Effector memory CD8-positive, alpha-beta T cell (primary cell): ENCODE measurements around the gene PDE4B.

ENCODE experiments used
- ATAC-seq: fragments of 150-1000 bp; cut with Tn5 transposase; replicated peaks from 2 replicates; pipeline ENCODE4 v1.10.0; 2021; ENCODE audit warnings: mild to moderate bottlenecking, moderate library complexity
- DNase-seq, 3 experiments: peaks; one replicate each; pipeline ENCODE4 v3.0.0; 2021
- H3K27ac Mint-ChIP-seq, 2 donors: one replicate each; pipeline ENCODE4 v1.8.0; 2022; ENCODE audit warnings: mild to moderate bottlenecking in 2 of 2, mixed read lengths in 2 of 2, moderate library complexity in 2 of 2
- H3K27me3 Mint-ChIP-seq, 2 donors: one replicate each; pipeline ENCODE4 v1.8.0; 2022; ENCODE audit warnings: mixed read lengths in 2 of 2
- H3K36me3 Mint-ChIP-seq: one replicate; pipeline ENCODE4 v1.8.0; 2022; ENCODE audit warnings: mild to moderate bottlenecking, moderate library complexity, mixed read lengths; ENCODE audit not compliant: insufficient read depth
- H3K4me1 Mint-ChIP-seq, 2 donors: one replicate each; pipeline ENCODE4 v1.8.0; 2022; ENCODE audit warnings: low read depth in 2 of 2, mixed read lengths in 2 of 2
- H3K4me3 Mint-ChIP-seq, 2 donors: one replicate each; pipeline ENCODE4 v1.8.0; 2022; ENCODE audit warnings: mild to moderate bottlenecking in 2 of 2, mixed read lengths in 2 of 2, moderate library complexity in 2 of 2
- H3K9me3 Mint-ChIP-seq, 2 donors: one replicate each; pipeline ENCODE4 v1.8.0; 2022; ENCODE audit warnings: mixed read lengths in 2 of 2

PDE4B gene

GRCh38 chr1:66359269-66359668 is 566.6 kb downstream of the PDE4B start:
- H3K4me3 Mint-ChIP-seq = peak overlapping the region in 1 of 2 donors; percentile 63

DNA sequence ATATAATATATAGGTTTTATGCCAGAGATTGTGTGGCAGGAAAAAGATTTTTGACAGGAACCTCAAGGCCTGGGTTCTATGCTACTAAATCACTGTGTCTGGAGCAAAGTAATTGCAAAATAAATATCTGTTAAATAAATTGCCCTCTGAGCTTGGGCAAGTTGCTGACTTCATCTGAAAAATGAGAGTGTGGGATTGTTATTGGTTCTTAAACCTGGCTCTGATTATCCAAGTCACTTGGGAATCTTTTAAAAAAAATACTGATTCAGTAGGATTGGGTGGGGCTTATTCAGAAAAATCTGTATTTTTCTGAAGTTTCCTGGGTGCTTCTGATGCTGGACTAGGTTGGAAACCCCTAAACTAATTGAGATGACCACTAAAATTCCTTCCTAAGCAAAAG is 567.1 kb downstream of the PDE4B start:
- Mint-ChIP-seq H3K36me3 (peaks cover 77% of the 10 kb centered on the region), H3K27me3 (no peaks in the 10 kb centered on the region), H3K9me3 (no peaks in the 10 kb centered on the region), H3K4me1 (peaks cover 33 to 68% of the 10 kb centered on the region in 2 donors), H3K4me3 (peak overlapping the region in 1 of 2 donors; percentile 63), H3K27ac (peak overlapping the region in 1 of 2 donors; percentile 76)
- no peak for ATAC-seq
- no peak for DNase-seq

More at GRCh38 chr1:66359269-66359668, 566.6 kb downstream of the PDE4B start:
- H3K4me1 Mint-ChIP-seq = peaks cover 28 to 68% of the 10 kb centered on the region in 2 donors
- peaks cover 73% of the 10 kb centered on the region for H3K36me3 Mint-ChIP-seq
- ATAC-seq (no peak), DNase-seq (no peak)
- H3K27ac Mint-ChIP-seq = peak overlapping the region; percentile 57 to 76
- H3K27me3 Mint-ChIP-seq = no peaks in the 10 kb centered on the region
- no peaks in the 10 kb centered on the region for H3K9me3 Mint-ChIP-seq

GRCh38 chr1:66360285-66360724 is 567.6 kb downstream of the PDE4B start:
- Mint-ChIP-seq H3K27me3 (no peaks in the 10 kb centered on the region), H3K9me3 (no peaks in the 10 kb centered on the region), H3K36me3 (peaks cover 76% of the 10 kb centered on the region), H3K27ac (peak overlapping the region in 1 of 2 donors; percentile 76), H3K4me3 (no peak overlapping the region), H3K4me1 (peaks cover 34 to 68% of the 10 kb centered on the region in 2 donors)
- ATAC-seq (no peak), DNase-seq (no peak)

DNA sequence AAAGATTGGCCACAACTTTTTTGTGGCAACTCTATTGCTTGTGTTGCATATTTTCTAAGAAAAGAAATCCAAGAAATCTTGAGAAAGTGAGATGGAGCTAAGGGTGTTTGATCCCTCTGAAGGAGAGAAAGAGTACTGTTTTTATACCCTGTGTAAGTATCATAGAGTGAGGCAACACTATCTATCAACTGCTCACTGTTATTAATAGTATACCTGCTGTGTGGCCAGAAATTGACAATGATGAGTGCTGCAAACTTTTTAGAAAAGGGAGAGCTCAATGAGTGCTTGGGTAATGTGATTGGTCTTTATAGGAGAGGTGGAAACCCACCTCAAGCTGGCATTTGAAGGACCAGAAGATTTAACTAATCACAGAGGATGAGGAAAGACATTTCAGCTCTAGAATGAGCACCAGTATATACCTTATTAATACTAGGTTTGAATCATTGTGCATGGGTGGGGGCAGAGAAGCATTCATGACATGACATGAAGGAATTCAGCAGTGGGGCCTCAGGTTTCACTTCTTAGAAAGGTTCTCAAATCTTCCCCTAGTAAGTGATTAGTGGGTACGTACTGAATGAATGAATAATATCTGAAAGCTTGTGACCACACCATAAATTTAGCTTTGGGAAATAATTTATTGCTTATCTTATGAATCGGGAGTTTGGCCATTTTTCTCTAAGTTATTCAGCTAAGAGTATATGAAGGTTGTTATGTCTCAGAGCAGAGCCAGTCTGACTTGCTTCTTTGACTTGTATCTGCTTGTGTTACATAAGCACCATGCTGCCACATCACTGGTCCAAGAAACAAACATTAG is 572.1 kb downstream of the PDE4B start:
- no peaks in the 10 kb centered on the region for H3K27me3 Mint-ChIP-seq
- H3K4me3 Mint-ChIP-seq = no peak overlapping the region
- no peaks in the 10 kb centered on the region for H3K9me3 Mint-ChIP-seq
- ATAC-seq (no peak), DNase-seq (no peak)
- peak overlapping the region; percentile 29 to 70 for H3K27ac Mint-ChIP-seq
- H3K36me3 Mint-ChIP-seq = peaks cover 92% of the 10 kb centered on the region
- peaks cover 22 to 34% of the 10 kb centered on the region in 2 donors for H3K4me1 Mint-ChIP-seq

DNA sequence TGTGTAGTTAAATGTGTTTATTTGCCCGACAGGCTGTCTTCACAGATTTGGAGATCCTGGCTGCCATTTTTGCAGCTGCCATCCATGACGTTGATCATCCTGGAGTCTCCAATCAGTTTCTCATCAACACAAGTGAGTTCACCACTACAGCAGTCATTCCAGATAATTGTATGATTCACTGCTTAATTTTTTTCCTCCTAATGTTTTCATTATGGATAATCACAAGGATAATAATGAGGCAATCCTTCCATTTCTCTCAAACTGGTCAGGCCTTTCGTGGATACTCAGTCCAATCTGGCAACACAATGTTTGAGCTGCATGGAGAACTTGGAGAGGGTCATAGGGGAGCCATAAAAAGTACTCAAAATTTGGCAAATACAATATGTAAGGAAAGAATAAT is 572.9 kb downstream of the PDE4B start:
- no peaks in the 10 kb centered on the region for H3K27me3 Mint-ChIP-seq
- H3K36me3 Mint-ChIP-seq = peaks cover 97% of the 10 kb centered on the region
- no peak for DNase-seq
- no peak for ATAC-seq
- no peaks in the 10 kb centered on the region for H3K9me3 Mint-ChIP-seq
- peaks cover 27 to 39% of the 10 kb centered on the region in 2 donors for H3K4me1 Mint-ChIP-seq
- no peak overlapping the region for H3K4me3 Mint-ChIP-seq
- H3K27ac Mint-ChIP-seq = peak overlapping the region; percentile 29 to 70

DNA sequence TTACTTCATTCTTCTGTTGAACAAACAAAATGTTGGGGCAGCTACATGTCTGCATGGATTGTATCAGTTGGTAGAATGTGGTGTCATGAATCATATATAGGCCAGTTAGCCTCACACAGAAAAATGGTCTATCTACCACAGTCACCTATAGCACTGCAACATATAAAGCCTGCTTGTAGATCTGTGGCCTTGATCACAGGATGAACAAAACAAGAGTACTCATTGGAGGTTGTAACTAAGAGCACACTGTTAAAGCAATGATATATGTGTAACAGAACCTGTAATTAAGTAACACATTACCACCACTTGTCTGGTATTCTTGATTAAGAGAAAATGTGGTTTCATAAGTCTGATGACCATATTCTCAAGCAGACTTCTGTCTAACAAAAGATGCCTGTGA is 573.9 kb downstream of the PDE4B start:
- DNase-seq (no peak), ATAC-seq (peak; percentile 61)
- H3K9me3 Mint-ChIP-seq = no peaks in the 10 kb centered on the region
- peaks cover 35 to 42% of the 10 kb centered on the region in 2 donors for H3K4me1 Mint-ChIP-seq
- peak overlapping the region; percentile 41 to 89 for H3K27ac Mint-ChIP-seq
- no peaks in the 10 kb centered on the region for H3K27me3 Mint-ChIP-seq
- no peak overlapping the region for H3K4me3 Mint-ChIP-seq
- H3K36me3 Mint-ChIP-seq = peaks cover 97% of the 10 kb centered on the region

DNA sequence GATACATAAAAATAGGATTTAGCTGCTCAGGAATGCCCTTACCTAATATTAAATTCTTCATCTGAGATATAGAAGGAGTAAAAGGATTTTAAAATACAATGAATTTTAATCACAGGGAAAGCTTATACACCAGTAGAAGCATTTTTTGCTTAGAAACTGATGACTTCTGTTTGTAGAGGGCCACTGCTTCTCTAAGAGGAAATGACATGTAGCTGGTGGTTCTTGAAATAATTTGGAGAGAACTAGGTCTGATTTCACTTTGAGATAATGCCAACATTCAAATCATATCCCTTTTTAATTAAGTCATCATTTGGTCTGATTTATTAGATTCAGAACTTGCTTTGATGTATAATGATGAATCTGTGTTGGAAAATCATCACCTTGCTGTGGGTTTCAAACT is 574.7 kb downstream of the PDE4B start:
- Mint-ChIP-seq H3K9me3 (no peaks in the 10 kb centered on the region), H3K4me3 (no peak overlapping the region), H3K4me1 (peaks cover 37 to 42% of the 10 kb centered on the region in 2 donors), H3K27me3 (no peaks in the 10 kb centered on the region), H3K27ac (peak overlapping the region; percentile 41 to 89), H3K36me3 (peaks cover 97% of the 10 kb centered on the region)
- ATAC-seq = peak; percentile 23
- no peak for DNase-seq

GRCh38 chr1:66368261-66368660 is 575.6 kb downstream of the PDE4B start:
- no peak overlapping the region for H3K4me3 Mint-ChIP-seq
- H3K4me1 Mint-ChIP-seq = peaks cover 45 to 46% of the 10 kb centered on the region in 2 donors
- no peak for ATAC-seq
- no peaks in the 10 kb centered on the region for H3K27me3 Mint-ChIP-seq
- peak overlapping the region in 1 of 2 donors; percentile 27 for H3K27ac Mint-ChIP-seq
- peaks cover 97% of the 10 kb centered on the region for H3K36me3 Mint-ChIP-seq
- H3K9me3 Mint-ChIP-seq = no peaks in the 10 kb centered on the region
- DNase-seq = no peak

DNA sequence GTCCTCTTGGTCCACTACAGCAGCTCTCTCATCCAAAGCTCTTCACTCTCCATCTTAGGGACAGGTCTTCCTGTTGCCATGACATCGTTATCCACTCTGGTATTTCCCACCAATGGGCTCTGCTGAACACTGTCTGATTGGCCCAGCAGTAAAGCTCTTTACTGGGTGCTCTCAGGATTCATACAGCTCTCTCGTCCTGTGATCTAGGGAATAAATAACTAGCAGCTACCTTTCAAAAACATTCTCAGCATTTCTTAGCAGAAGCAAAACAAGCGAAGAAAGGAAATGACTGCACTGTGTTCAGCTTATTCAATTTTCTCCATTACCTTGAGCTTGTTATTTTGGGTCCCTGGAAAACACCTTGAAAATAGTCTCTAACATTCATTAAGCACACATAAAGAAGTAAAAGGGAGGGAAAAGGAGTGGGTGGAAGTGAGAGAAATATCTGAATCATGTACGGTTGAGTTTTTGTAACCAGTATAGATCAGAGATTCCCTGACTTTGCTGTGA is 577.8 kb downstream of the PDE4B start:
- DNase-seq (no peak), ATAC-seq (no peak)
- Mint-ChIP-seq H3K27ac (peak overlapping the region; percentile 76 to 95), H3K27me3 (no peaks in the 10 kb centered on the region), H3K4me1 (peaks cover 50 to 55% of the 10 kb centered on the region in 2 donors), H3K36me3 (peaks cover 94% of the 10 kb centered on the region), H3K9me3 (no peaks in the 10 kb centered on the region), H3K4me3 (peak overlapping the region; percentile 5 to 34)

DNA sequence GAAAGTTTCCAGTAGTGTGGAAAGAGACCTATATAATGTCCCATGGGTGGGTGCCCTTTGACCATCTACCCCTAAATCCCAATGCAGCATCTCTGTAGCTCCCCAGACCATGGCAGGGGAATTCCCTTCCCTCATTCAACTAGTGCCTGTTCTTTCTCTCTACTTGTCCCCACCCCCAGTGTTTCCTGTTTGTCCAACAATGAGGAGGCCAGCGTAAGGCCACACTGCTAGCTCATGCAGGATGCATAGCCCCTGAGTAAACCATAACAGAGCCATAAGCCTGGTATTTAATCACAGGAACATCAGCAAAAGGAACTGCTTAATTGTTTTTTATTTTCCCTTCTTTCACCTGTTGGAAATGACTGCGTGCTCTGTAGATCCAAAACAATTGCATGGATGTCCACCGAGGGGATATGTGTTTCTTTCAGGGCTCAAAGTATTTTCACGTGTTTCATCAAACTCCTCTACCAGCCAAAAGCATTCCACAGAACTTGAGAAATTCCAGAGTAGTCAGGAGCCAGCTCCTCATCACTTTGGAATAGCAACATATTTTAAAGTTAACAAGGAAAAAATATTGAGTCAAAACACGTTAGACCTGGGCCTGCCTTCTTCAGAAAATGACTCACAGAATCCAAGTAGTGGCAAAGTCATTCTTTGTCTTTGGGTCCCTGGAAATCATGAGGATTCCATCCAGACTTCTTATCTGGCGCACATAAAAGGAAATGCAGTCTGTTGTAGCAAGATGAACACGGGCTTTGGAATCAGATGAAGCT is 578.7 kb downstream of the PDE4B start:
- peak overlapping the region; percentile 76 to 95 for H3K27ac Mint-ChIP-seq
- no peaks in the 10 kb centered on the region for H3K9me3 Mint-ChIP-seq
- no peaks in the 10 kb centered on the region for H3K27me3 Mint-ChIP-seq
- DNase-seq (no peak), ATAC-seq (no peak)
- H3K4me3 Mint-ChIP-seq = peak overlapping the region; percentile 17 to 65
- peaks cover 85% of the 10 kb centered on the region for H3K36me3 Mint-ChIP-seq
- H3K4me1 Mint-ChIP-seq = peaks cover 51 to 59% of the 10 kb centered on the region in 2 donors

DNA sequence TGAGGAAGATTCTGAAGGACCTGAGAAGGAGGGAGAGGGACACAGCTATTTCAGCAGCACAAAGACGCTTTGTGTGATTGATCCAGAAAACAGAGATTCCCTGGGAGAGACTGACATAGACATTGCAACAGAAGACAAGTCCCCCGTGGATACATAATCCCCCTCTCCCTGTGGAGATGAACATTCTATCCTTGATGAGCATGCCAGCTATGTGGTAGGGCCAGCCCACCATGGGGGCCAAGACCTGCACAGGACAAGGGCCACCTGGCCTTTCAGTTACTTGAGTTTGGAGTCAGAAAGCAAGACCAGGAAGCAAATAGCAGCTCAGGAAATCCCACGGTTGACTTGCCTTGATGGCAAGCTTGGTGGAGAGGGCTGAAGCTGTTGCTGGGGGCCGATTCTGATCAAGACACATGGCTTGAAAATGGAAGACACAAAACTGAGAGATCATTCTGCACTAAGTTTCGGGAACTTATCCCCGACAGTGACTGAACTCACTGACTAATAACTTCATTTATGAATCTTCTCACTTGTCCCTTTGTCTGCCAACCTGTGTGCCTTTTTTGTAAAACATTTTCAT is 579.9 kb downstream of the PDE4B start:
- no peak for DNase-seq
- Mint-ChIP-seq H3K4me1 (peaks cover 44 to 52% of the 10 kb centered on the region in 2 donors), H3K4me3 (peak overlapping the region; percentile 53 to 65), H3K36me3 (peaks cover 77% of the 10 kb centered on the region), H3K27me3 (no peaks in the 10 kb centered on the region), H3K27ac (peak overlapping the region; percentile 76 to 95), H3K9me3 (no peaks in the 10 kb centered on the region)
- ATAC-seq = no peak

GRCh38 chr1:66373157-66373591 is 580.5 kb downstream of the PDE4B start:
- Mint-ChIP-seq H3K4me3 (peak overlapping the region; percentile 37 to 65), H3K4me1 (peaks cover 43 to 52% of the 10 kb centered on the region in 2 donors), H3K27ac (peak overlapping the region; percentile 76 to 95), H3K27me3 (no peaks in the 10 kb centered on the region), H3K36me3 (peaks cover 72% of the 10 kb centered on the region), H3K9me3 (no peaks in the 10 kb centered on the region)
- ATAC-seq (no peak), DNase-seq (no peak)

- H3K36me3 Mint-ChIP-seq = peaks cover 62% of the 10 kb centered on the region
- peak; percentile 48 for ATAC-seq
Measured at GRCh38 chr1:66374148-66374547, 581.5 kb downstream of the PDE4B start.

More at GRCh38 chr1:66374148-66374547, 581.5 kb downstream of the PDE4B start:
- H3K9me3 Mint-ChIP-seq = no peaks in the 10 kb centered on the region
- peaks cover 43 to 52% of the 10 kb centered on the region in 2 donors for H3K4me1 Mint-ChIP-seq
- H3K27me3 Mint-ChIP-seq = no peaks in the 10 kb centered on the region
- peak overlapping the region; percentile 37 to 67 for H3K4me3 Mint-ChIP-seq
- H3K27ac Mint-ChIP-seq = peak overlapping the region; percentile 76 to 95
- DNase-seq = no peak
